Measurements from ENCODE around the gene CPHXL. TPM values are rescaled to one million over a fixed set of nuclear protein-coding genes. Genes with fewer than 3 reads are reported as not detected.

The CPHXL gene
- polyA plus RNA-seq, 3 donors: not detected

DNA sequence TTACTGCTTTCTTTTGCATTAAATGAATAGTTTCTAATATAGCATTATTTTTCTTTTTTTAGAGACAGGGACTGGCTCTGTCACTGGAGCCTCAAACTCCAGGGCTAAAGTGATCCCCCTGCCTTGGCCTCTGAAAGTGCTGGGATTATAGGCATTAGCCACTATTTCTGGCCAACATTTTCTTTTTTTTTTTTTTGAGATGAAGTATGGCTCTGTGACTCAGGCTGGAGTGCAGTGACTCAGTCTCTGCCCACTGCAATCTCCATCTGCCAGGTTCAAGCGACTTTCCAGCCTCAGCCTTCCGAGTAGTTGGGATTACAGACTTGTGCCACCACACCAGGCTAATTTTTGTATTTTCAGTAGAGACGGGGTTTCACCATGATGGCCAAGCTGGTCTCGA, 23.0 kb downstream of the CPHXL start:
- peaks cover 6 to 16% (median 9%) of the 10 kb centered on the region in 7 donors for H3K9me3 Mint-ChIP-seq
- no peak overlapping the region for H3K27ac Mint-ChIP-seq
- intact Hi-C loops (cut with micrococcal nuclease): no loop called here
- H3K4me3 Mint-ChIP-seq: no peak overlapping the region
- H3K4me1 Mint-ChIP-seq: no peaks in the 10 kb centered on the region
- DNase-seq: no peak
- no peak overlapping the region for H2AFZ ChIP-seq (ENCODE audit: insufficient read depth, low read depth, low read length, poor library complexity, severe bottlenecking)
- H3K9me3 ChIP-seq (replicated peaks in 1 of 2; ENCODE audit: control insufficient read depth in 1 of 2, insufficient read depth in 1 of 2, low read length in 2 of 2): no peaks in the 10 kb centered on the region
- no peak overlapping the region for H3K4me3 ChIP-seq (replicated peaks in 1 of 3; ENCODE audit: low read depth in 2 of 3, low read length in 3 of 3)
- no peaks in the 10 kb centered on the region for H3K36me3 ChIP-seq (replicated peaks in 1 of 2; ENCODE audit: control insufficient read depth in 1 of 2, insufficient read depth in 2 of 2, low read length in 2 of 2)
- H3K27ac ChIP-seq (ENCODE audit: low read depth in 1 of 2, low read length in 2 of 2): no peak overlapping the region
- no peaks in the 10 kb centered on the region for H4K20me1 ChIP-seq (ENCODE audit: insufficient read depth, low read length)
- no peaks in the 10 kb centered on the region for H3K79me2 ChIP-seq (ENCODE audit: insufficient read depth, low read length)
- WGBS (ENCODE audit: insufficient coverage): 89% methylated on average over 3 of the region's 4 CpGs
- H3K27me3 Mint-ChIP-seq (ENCODE audit: low read depth in 3 of 3): peaks cover 0 to 4% (median 1%) of the 10 kb centered on the region in 3 donors
- H3K4me2 ChIP-seq (replicated peaks; ENCODE audit: extremely low read depth, low read length, poor library complexity, severe bottlenecking): no peak overlapping the region
- no peaks in the 10 kb centered on the region for H3K4me1 ChIP-seq (ENCODE audit: control insufficient read depth in 1 of 2, insufficient read depth in 2 of 2, low read length in 2 of 2)
- H3K36me3 Mint-ChIP-seq: no peaks in the 10 kb centered on the region
- H3K9ac ChIP-seq (ENCODE audit: insufficient read depth, low read length, poor library complexity, severe bottlenecking): no peak overlapping the region
- TF ChIP-seq, protein P1, sequence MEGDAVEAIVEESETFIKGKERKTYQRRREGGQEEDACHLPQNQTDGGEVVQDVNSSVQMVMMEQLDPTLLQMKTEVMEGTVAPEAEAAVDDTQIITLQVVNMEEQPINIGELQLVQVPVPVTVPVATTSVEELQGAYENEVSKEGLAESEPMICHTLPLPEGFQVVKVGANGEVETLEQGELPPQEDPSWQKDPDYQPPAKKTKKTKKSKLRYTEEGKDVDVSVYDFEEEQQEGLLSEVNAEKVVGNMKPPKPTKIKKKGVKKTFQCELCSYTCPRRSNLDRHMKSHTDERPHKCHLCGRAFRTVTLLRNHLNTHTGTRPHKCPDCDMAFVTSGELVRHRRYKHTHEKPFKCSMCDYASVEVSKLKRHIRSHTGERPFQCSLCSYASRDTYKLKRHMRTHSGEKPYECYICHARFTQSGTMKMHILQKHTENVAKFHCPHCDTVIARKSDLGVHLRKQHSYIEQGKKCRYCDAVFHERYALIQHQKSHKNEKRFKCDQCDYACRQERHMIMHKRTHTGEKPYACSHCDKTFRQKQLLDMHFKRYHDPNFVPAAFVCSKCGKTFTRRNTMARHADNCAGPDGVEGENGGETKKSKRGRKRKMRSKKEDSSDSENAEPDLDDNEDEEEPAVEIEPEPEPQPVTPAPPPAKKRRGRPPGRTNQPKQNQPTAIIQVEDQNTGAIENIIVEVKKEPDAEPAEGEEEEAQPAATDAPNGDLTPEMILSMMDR (IDR thresholded peaks at IDR 0.05): no peak
- H3K27me3 ChIP-seq (ENCODE audit: control insufficient read depth in 2 of 2, insufficient read depth in 2 of 2, low read length in 2 of 2): no peaks in the 10 kb centered on the region

DNA sequence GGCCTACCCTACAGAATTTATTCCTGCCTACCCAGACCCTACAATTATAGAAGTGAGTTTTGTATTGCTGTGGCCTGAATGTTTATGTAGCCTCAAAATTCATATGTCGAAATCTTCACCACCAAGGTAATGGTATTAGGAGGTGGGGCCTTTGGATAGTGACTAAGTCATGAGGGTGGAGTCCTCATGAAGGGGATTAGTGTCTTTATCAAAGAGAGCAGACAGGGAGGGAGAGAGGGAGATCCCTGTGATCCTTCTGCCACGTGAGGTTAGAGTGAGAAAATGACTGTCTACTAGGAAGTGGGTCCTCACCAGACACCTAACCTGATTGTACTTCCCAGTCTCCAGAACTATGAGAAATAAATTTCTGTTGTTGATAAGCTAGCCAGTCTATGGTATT, 24.0 kb downstream of the CPHXL start:
- TF ChIP-seq, protein P1 (IDR thresholded peaks at IDR 0.05): no peak
- no peak for DNase-seq
- Histone ChIP-seq H3K27ac (ENCODE audit: low read depth in 1 of 2, low read length in 2 of 2) (no peak overlapping the region), H3K4me2 (replicated peaks; ENCODE audit: extremely low read depth, low read length, poor library complexity, severe bottlenecking) (no peak overlapping the region), H3K27me3 (ENCODE audit: control insufficient read depth in 2 of 2, insufficient read depth in 2 of 2, low read length in 2 of 2) (no peaks in the 10 kb centered on the region), H3K4me1 (ENCODE audit: control insufficient read depth in 1 of 2, insufficient read depth in 2 of 2, low read length in 2 of 2) (no peaks in the 10 kb centered on the region), H3K9me3 (replicated peaks in 1 of 2; ENCODE audit: control insufficient read depth in 1 of 2, insufficient read depth in 1 of 2, low read length in 2 of 2) (no peaks in the 10 kb centered on the region), H3K4me3 (replicated peaks in 1 of 3; ENCODE audit: low read depth in 2 of 3, low read length in 3 of 3) (no peak overlapping the region), H3K79me2 (ENCODE audit: insufficient read depth, low read length) (no peaks in the 10 kb centered on the region), H2AFZ (ENCODE audit: insufficient read depth, low read depth, low read length, poor library complexity, severe bottlenecking) (no peak overlapping the region), H3K9ac (ENCODE audit: insufficient read depth, low read length, poor library complexity, severe bottlenecking) (no peak overlapping the region), H4K20me1 (ENCODE audit: insufficient read depth, low read length) (no peaks in the 10 kb centered on the region), H3K36me3 (replicated peaks in 1 of 2; ENCODE audit: control insufficient read depth in 1 of 2, insufficient read depth in 2 of 2, low read length in 2 of 2) (no peaks in the 10 kb centered on the region)
- Mint-ChIP-seq H3K4me1 (no peaks in the 10 kb centered on the region), H3K27me3 (ENCODE audit: low read depth in 3 of 3) (peaks cover 0 to 4% (median 1%) of the 10 kb centered on the region in 3 donors), H3K9me3 (peaks cover 6 to 16% (median 9%) of the 10 kb centered on the region in 7 donors), H3K27ac (no peak overlapping the region), H3K4me3 (no peak overlapping the region), H3K36me3 (no peaks in the 10 kb centered on the region)
- WGBS (ENCODE audit: insufficient coverage): 100% methylated on average over 1 of the region's 2 CpGs
- intact Hi-C loops (cut with micrococcal nuclease): no loop called here
